ENCODE results near the gene LSM3.

Gene LSM3

GRCh38 chr3:14157951-14158350 lies 20.7 kb upstream of the LSM3 start:
- no peak for DNase-seq (ENCODE audit: low spot score)

GRCh38 chr3:14158370-14158769 lies 20.2 kb upstream of the LSM3 start:
- no peak for DNase-seq (ENCODE audit: low spot score)

GRCh38 chr3:14159426-14159825 lies 19.2 kb upstream of the LSM3 start:
- no peak for DNase-seq (ENCODE audit: low spot score)

GRCh38 chr3:14161282-14161681 lies 17.3 kb upstream of the LSM3 start:
- no peak for DNase-seq (ENCODE audit: low spot score)

- DNase-seq (ENCODE audit: low spot score): no peak
Measured at GRCh38 chr3:14162178-14162577, 16.4 kb upstream of the LSM3 start.

GRCh38 chr3:14166877-14167603 lies 11.6 kb upstream of the LSM3 start:
- no peak for DNase-seq (ENCODE audit: low spot score)

GRCh38 chr3:14169435-14169834 lies 9.2 kb upstream of the LSM3 start:
- no peak for DNase-seq (ENCODE audit: low spot score)

- no peak for DNase-seq (ENCODE audit: low spot score)
Measured at GRCh38 chr3:14169871-14170270, 8.7 kb upstream of the LSM3 start.

GRCh38 chr3:14170531-14171159 lies 8.0 kb upstream of the LSM3 start:
- no peak for DNase-seq (ENCODE audit: low spot score)

GRCh38 chr3:14172496-14172895 lies 6.1 kb upstream of the LSM3 start:
- DNase-seq (ENCODE audit: low spot score): no peak

- DNase-seq (ENCODE audit: low spot score): no peak
Measured at GRCh38 chr3:14174483-14174882, 4.1 kb upstream of the LSM3 start.

GRCh38 chr3:14175383-14176037 lies 3.1 kb upstream of the LSM3 start:
- DNase-seq (ENCODE audit: low spot score): no peak

GRCh38 chr3:14177580-14178246 lies 904 bp upstream of the LSM3 start:
- no peak for DNase-seq (ENCODE audit: low spot score)

GRCh38 chr3:14179114-14179465 lies 473 bp downstream of the LSM3 start:
- no peak for DNase-seq (ENCODE audit: low spot score)

- DNase-seq (ENCODE audit: low spot score): no peak
Measured at GRCh38 chr3:14179795-14180194, 1.2 kb downstream of the LSM3 start.

- DNase-seq (ENCODE audit: low spot score): no peak
Measured at GRCh38 chr3:14181253-14181652, 2.6 kb downstream of the LSM3 start.

GRCh38 chr3:14183015-14183577 lies 4.5 kb downstream of the LSM3 start:
- no peak for DNase-seq (ENCODE audit: low spot score)

GRCh38 chr3:14186854-14187458 lies 8.3 kb downstream of the LSM3 start:
- DNase-seq (ENCODE audit: low spot score): no peak

- no peak for DNase-seq (ENCODE audit: low spot score)
Measured at GRCh38 chr3:14188041-14188754, 9.6 kb downstream of the LSM3 start.

GRCh38 chr3:14194865-14195264 lies 16.2 kb downstream of the LSM3 start:
- no peak for DNase-seq (ENCODE audit: low spot score)

GRCh38 chr3:14199641-14200040 lies 21.0 kb downstream of the LSM3 start:
- no peak for DNase-seq (ENCODE audit: low spot score)

GRCh38 chr3:14200276-14200675 lies 21.7 kb downstream of the LSM3 start:
- no peak for DNase-seq (ENCODE audit: low spot score)

All from D341Med (cell line).